KG1 (cell line): ENCODE data around the gene SIK2.

Experiments used
- DNase-seq: peaks from one replicate; lab custom pipeline; 2025; lab: John Stamatoyannopoulos, UW

The SIK2 gene

GRCh38 chr11:111601979-111602864 is at the start of gene SIK2:
Gene SIK2, plus strand, starts transcription at chr11:111602449. Its CDS starts 115 bp downstream, at chr11:111602564.
- peak; percentile 95 for DNase-seq

GRCh38 chr11:111554532-111554931 is 47.7 kb upstream of the SIK2 start:
- no peak for DNase-seq

- no peak for DNase-seq
These were observed 47.0 kb upstream of the SIK2 start for GRCh38 chr11:111555255-111555654.

GRCh38 chr11:111557425-111558111 is 44.7 kb upstream of the SIK2 start:
- no peak for DNase-seq

- DNase-seq: no peak
These were observed 42.3 kb upstream of the SIK2 start for GRCh38 chr11:111559800-111560464.

- DNase-seq: no peak
These were observed 41.4 kb upstream of the SIK2 start for GRCh38 chr11:111560800-111561199.

GRCh38 chr11:111561306-111561705 is 40.9 kb upstream of the SIK2 start:
- DNase-seq: no peak

GRCh38 chr11:111561791-111562325 is 40.4 kb upstream of the SIK2 start:
- DNase-seq: no peak

GRCh38 chr11:111562692-111563389 is 39.4 kb upstream of the SIK2 start:
- DNase-seq: no peak

GRCh38 chr11:111565114-111565720 is 37.0 kb upstream of the SIK2 start:
- peak; percentile 80 for DNase-seq

GRCh38 chr11:111566324-111566723 is 35.9 kb upstream of the SIK2 start:
- no peak for DNase-seq

- no peak for DNase-seq
These were observed 32.8 kb upstream of the SIK2 start for GRCh38 chr11:111569476-111569875.

- DNase-seq: no peak
These were observed 31.5 kb upstream of the SIK2 start for GRCh38 chr11:111570796-111571195.

- no peak for DNase-seq
These were observed 30.3 kb upstream of the SIK2 start for GRCh38 chr11:111571829-111572501.

- DNase-seq: no peak
These were observed 29.7 kb upstream of the SIK2 start for GRCh38 chr11:111572581-111572980.

GRCh38 chr11:111573821-111574249 is 28.4 kb upstream of the SIK2 start:
- DNase-seq: no peak

GRCh38 chr11:111574373-111575225 is 27.6 kb upstream of the SIK2 start:
- DNase-seq: no peak

- DNase-seq: no peak
These were observed 26.5 kb upstream of the SIK2 start for GRCh38 chr11:111575740-111576139.

- DNase-seq: no peak
These were observed 24.4 kb upstream of the SIK2 start for GRCh38 chr11:111577821-111578220.

- no peak for DNase-seq
These were observed 20.9 kb upstream of the SIK2 start for GRCh38 chr11:111581341-111581740.
